Adrenal gland (tissue), 12 donors: ENCODE data around the gene HLCS. TPM values are rescaled to one million over a fixed set of nuclear protein-coding genes. Genes with fewer than 3 reads are reported as not detected.
A peak's percentile ranks its signal among the peaks of the same experiment; 100 is the strongest.

Source experiments
- DNase-seq, 7 donors: peaks; one replicate each; pipeline ENCODE4 v3.0.0-alpha.2; 2019 to 2020
- H3K27ac ChIP-seq, 5 donors: fragments of 200-600 bp; sonication (generic) in 4 of 5; 1 replicate in 3 of 5; 2 replicates in 2 of 5; pipeline versions ENCODE4 v1.5.1 to v1.8.0; 2016 to 2020; ENCODE audit warnings: mild to moderate bottlenecking in 1 of 5
- H3K27me3 ChIP-seq: fragments of 200-600 bp; 2 replicates; pipeline ENCODE4 v1.8.0; 2021
- H3K36me3 ChIP-seq, 2 donors: fragments of 200-600 bp; replicated peaks in 1 of 2; 1 replicate in 1 of 2; 2 replicates in 1 of 2; pipeline versions ENCODE4 v1.5.1 to v1.8.0; 2018 to 2022
- H3K4me1 ChIP-seq, 2 donors: fragments of 200-600 bp; replicated peaks in 1 of 2; 1 replicate in 1 of 2; 2 replicates in 1 of 2; pipeline versions ENCODE4 v1.5.1 to v1.8.0; 2018 to 2021
- H3K4me3 ChIP-seq, 4 donors: fragments of 200-600 bp; sonication (generic) in 3 of 4; one replicate each; pipeline ENCODE4 v1.5.1; 2016 to 2018
- H3K9me3 ChIP-seq, 3 donors: fragments of 200-600 bp; sonication (generic) in 1 of 3; replicated peaks in 1 of 3; 1 replicate in 2 of 3; 2 replicates in 1 of 3; pipeline versions ENCODE4 v1.5.1 to v1.8.0; 2016 to 2021
- CTCF ChIP-seq, 6 experiments: fragments of 450-650 bp in 4 of 6; fragments of 200-600 bp in 2 of 6; sonication (generic) in 1 of 6; IDR thresholded peaks; 1 replicate in 5 of 6; 2 replicates in 1 of 6; pipeline versions ENCODE4 v1.5.1 to v1.8.0; 2016 to 2021; ENCODE audit warnings: antibody characterized with exemption in 6 of 6, mild to moderate bottlenecking in 2 of 6, moderate library complexity in 1 of 6
- POLR2A ChIP-seq, 2 donors: fragments of 450-650 bp; IDR thresholded peaks; one replicate each; pipeline ENCODE4 v1.6.1; 2017; ENCODE audit warnings: antibody characterized with exemption in 2 of 2, mild to moderate bottlenecking in 2 of 2, moderate library complexity in 1 of 2
- WGBS, 4 donors: extraction: QIAGEN DNeasy Blood & Tissue Kit in 2 of 4; methylation state at CpG; one replicate each; pipeline versions ENCODE4 v1.1.5 to v1.1.7; 2013 to 2017; 5-methylcytosine and 5-hydroxymethylcytosine counted together
- intact Hi-C, 2 donors: fragments of 100-400 bp; cut with DNase I; formaldehyde crosslinking; loops; one replicate each; pipeline versions ENCODE4 v1.14.1 to v1.15.0; 2022 to 2023
- polyA plus RNA-seq, 3 donors: library from polyadenylated mRNA; stranded (reverse); fragments of 200-250 nt in 2 of 3; fragments of 350-450 nt in 1 of 3; fragmentation: Illumina TruSeq in 1 of 3; extraction: RNeasy Lipid Tissue Mini Kit (QIAGEN cat#74804) in 1 of 3; gene quantifications; one replicate each; pipeline ENCODE4 v1.2.3, GENCODE V29; 2013 to 2014
- total RNA-seq, 9 donors: library from RNA; depleted of rRNA in 4 of 9; stranded (reverse); fragments of >200 nt in 4 of 9; fragments of 120-200 nt in 1 of 9; fragmentation: NEBNext Ultra II Directional in 1 of 9; extraction: Animal tissue kit (Norgen Biotek cat#: 25700) in 1 of 9; gene quantifications; one replicate each; pipeline versions ENCODE4 v1.1.0 to v1.2.4, GENCODE V29; 2013 to 2023
- donor health status: healthy with polysubstance abuse.
- donor health status: Bipolar disorder and iron deficiency.
- donor health status: DM: yes; HTN: yes; CAD: no.
- donor health status: DM: no; HTN: no; CAD: no.
- donor health status: DM: no; HTN: no; CAD: no.
- donor health status: DM: yes; HTN: yes; CAD: no.

The HLCS gene
- total and polyA plus RNA-seq, 12 donors: 4.4 to 34.4 (median 19.8) TPM

GRCh38 chr21:36791695-36792470 is 174.6 kb downstream of the HLCS start:
- no peaks in the 10 kb centered on the region for H3K4me1 ChIP-seq
- peak in 4 of 7 donors; percentile 24 to 79 (median 32) for DNase-seq
- TF ChIP-seq CTCF (IDR thresholded peaks at IDR 0.05) (no peak), POLR2A (IDR thresholded peaks at IDR 0.05) (no peak)
- no peak overlapping the region for H3K4me3 ChIP-seq
- no peaks in the 10 kb centered on the region for H3K27me3 ChIP-seq
- no peaks in the 10 kb centered on the region for H3K9me3 ChIP-seq
- WGBS, 4 donors: 86 to 89% (median 87%) methylated on average over 17 to 21 of the region's 21 CpGs
- no peak overlapping the region for H3K27ac ChIP-seq
- no peaks in the 10 kb centered on the region for H3K36me3 ChIP-seq
- intact Hi-C loops: no loop called here

- DNase-seq: no peak
- Histone ChIP-seq H3K27me3 (no peaks in the 10 kb centered on the region), H3K4me3 (no peak overlapping the region), H3K4me1 (no peaks in the 10 kb centered on the region), H3K27ac (no peak overlapping the region), H3K36me3 (no peaks in the 10 kb centered on the region), H3K9me3 (no peaks in the 10 kb centered on the region)
- intact Hi-C loops: no loop called here
- WGBS, 4 donors: 84 to 92% (median 90%) methylated on average over 10 of the region's 10 CpGs
- TF ChIP-seq CTCF (IDR thresholded peaks at IDR 0.05): no peak
- no peak for TF ChIP-seq POLR2A (IDR thresholded peaks at IDR 0.05)
These were observed 175.3 kb downstream of the HLCS start for GRCh38 chr21:36791180-36791579.

- no peaks in the 10 kb centered on the region for H3K9me3 ChIP-seq
- no peaks in the 10 kb centered on the region for H3K4me1 ChIP-seq
- H3K27me3 ChIP-seq: no peaks in the 10 kb centered on the region
- no peak for DNase-seq
- WGBS, 4 donors: 78 to 85% (median 81%) methylated on average over 7 of the region's 7 CpGs
- intact Hi-C loops: no loop called here
- no peaks in the 10 kb centered on the region for H3K36me3 ChIP-seq
- TF ChIP-seq POLR2A (IDR thresholded peaks at IDR 0.05) (no peak), CTCF (IDR thresholded peaks at IDR 0.05) (no peak)
- H3K4me3 ChIP-seq: no peak overlapping the region
- no peak overlapping the region for H3K27ac ChIP-seq
These were observed 175.9 kb downstream of the HLCS start for GRCh38 chr21:36790616-36791015.

GRCh38 chr21:36788120-36788638 is 178.3 kb downstream of the HLCS start:
- Histone ChIP-seq H3K9me3 (no peaks in the 10 kb centered on the region), H3K4me1 (no peaks in the 10 kb centered on the region), H3K4me3 (no peak overlapping the region), H3K36me3 (no peaks in the 10 kb centered on the region), H3K27ac (no peak overlapping the region), H3K27me3 (no peaks in the 10 kb centered on the region)
- intact Hi-C loops: no loop called here
- TF ChIP-seq POLR2A (IDR thresholded peaks at IDR 0.05) (no peak), CTCF (IDR thresholded peaks at IDR 0.05) (no peak)
- 83 to 91% (median 86%) methylated on average over 5 to 12 of the region's 12 CpGs for WGBS, 4 donors
- no peak for DNase-seq
